H1 (cell line): ENCODE data around the gene HMGN3. TPM values are rescaled to one million over a fixed set of nuclear protein-coding genes. Genes with fewer than 3 reads are reported as not detected.
A peak's percentile ranks its signal among the peaks of the same experiment; 100 is the strongest.

Experiments
- ASH2L ChIP-seq: fragments of 200-600, 300-600 bp; sonication (generic); IDR thresholded peaks from one replicate; pipeline ENCODE4 v1.7.1; 2017; ENCODE audit warnings: low read length
- CBX5 ChIP-seq: fragments of 300-800, 300-1000 bp; sonication (generic); IDR thresholded peaks from 2 replicates; pipeline ENCODE4 v1.7.1; 2016; ENCODE audit warnings: antibody characterized with exemption, low read length, low read depth
- GTF2F1 ChIP-seq: IDR thresholded peaks from 2 replicates; pipeline ENCODE4 v1.6.1; 2012; ENCODE audit warnings: low read depth, low read length, improper control_type of control experiment, borderline replicate concordance
- RNF2 ChIP-seq: fragments of 200-900, 300-1000 bp; sonication (generic); IDR thresholded peaks from 2 replicates; pipeline ENCODE4 v1.7.1; 2016; ENCODE audit warnings: borderline replicate concordance, low read depth, mild to moderate bottlenecking, antibody characterized with exemption, low read length; ENCODE audit not compliant: poor library complexity, severe bottlenecking; ENCODE audit errors: missing control alignments
- SP2 ChIP-seq: IDR thresholded peaks from 2 replicates; pipeline ENCODE4 v1.6.1; 2012; ENCODE audit warnings: mild to moderate bottlenecking, low read length, inconsistent platforms
- TBP ChIP-seq: IDR thresholded peaks from 2 replicates; pipeline ENCODE4 v1.6.1; 2011; ENCODE audit warnings: low read depth, low read length, improper control_type of control experiment
- USF2 ChIP-seq: IDR thresholded peaks from 2 replicates; pipeline ENCODE4 v1.6.1; 2011; ENCODE audit warnings: low read length, improper control_type of control experiment
- polyA plus RNA-seq, 7 experiments: library from polyadenylated mRNA; depleted of rRNA in 3 of 7; stranded (reverse) in 5 of 7; unstranded in 2 of 7; fragments of >200 nt in 5 of 7; fragments of 200-250 nt in 2 of 7; gene quantifications; 1 replicate in 5 of 7; 2 replicates in 1 of 7; 4 replicates in 1 of 7; pipeline versions ENCODE4 v1.2.1 to v1.2.3, GENCODE V29; 2011 to 2013; ENCODE audit warnings: missing spikeins in 2 of 7, mixed read lengths in 2 of 7
- total RNA-seq: library from RNA; stranded (reverse); fragmentation: NEBNext Ultra II Directional; extraction: Animal tissue kit (Norgen Biotek cat#: 25700); gene quantifications from 2 replicates; pipeline ENCODE4 v1.2.1, GENCODE V29; 2021

Gene HMGN3
- total and polyA plus RNA-seq, 2 of the 8 experiments (the other 6 are each of a cell fraction or from before 2014, with no cell fraction given), result 84.4 to 167 TPM

GRCh38 chr6:79234150-79235022, at the start of gene HMGN3 (continued):
- no peak for TF ChIP-seq USF2
- peak; percentile 83 for TF ChIP-seq TBP
- no peak for TF ChIP-seq CBX5
- peak; percentile 34 for TF ChIP-seq RNF2
- no peak; the same call in 1 of the 2 replicates for TF ChIP-seq SP2
- peak; percentile 71 for TF ChIP-seq ASH2L
- TF ChIP-seq GTF2F1, result peak; percentile 78; the same call in 1 of the 2 replicates
